Measurements from ENCODE around the gene CEP57L1.

The CEP57L1 gene

GRCh38 chr6:109095036-109095834 is at the start of gene CEP57L1:
Gene CEP57L1, plus strand, starts transcription at chr6:109095507. Its CDS starts 49,715 bp downstream, at chr6:109145222.
- DNase-seq (ENCODE audit: low read depth in 2 of 2) = peak; percentile 89 to 90

GRCh38 chr6:109048176-109048575 is 47.1 kb upstream of the CEP57L1 start:
- no peak for DNase-seq (ENCODE audit: low read depth in 2 of 2)

GRCh38 chr6:109048670-109049415 is 46.5 kb upstream of the CEP57L1 start:
- no peak for DNase-seq (ENCODE audit: low read depth in 2 of 2)

GRCh38 chr6:109050012-109050411 is 45.3 kb upstream of the CEP57L1 start:
- no peak for DNase-seq (ENCODE audit: low read depth in 2 of 2)

GRCh38 chr6:109050447-109051102 is 44.7 kb upstream of the CEP57L1 start:
- no peak for DNase-seq (ENCODE audit: low read depth in 2 of 2)

GRCh38 chr6:109051301-109052017 is 43.8 kb upstream of the CEP57L1 start:
- DNase-seq (ENCODE audit: low read depth in 2 of 2) = no peak

- no peak for DNase-seq (ENCODE audit: low read depth in 2 of 2)
Observed at GRCh38 chr6:109052018-109052651, 43.2 kb upstream of the CEP57L1 start.

GRCh38 chr6:109052852-109053251 is 42.5 kb upstream of the CEP57L1 start:
- no peak for DNase-seq (ENCODE audit: low read depth in 2 of 2)

GRCh38 chr6:109053336-109053735 is 42.0 kb upstream of the CEP57L1 start:
- DNase-seq (ENCODE audit: low read depth in 2 of 2) = no peak

GRCh38 chr6:109055771-109056235 is 39.5 kb upstream of the CEP57L1 start:
- DNase-seq (ENCODE audit: low read depth in 2 of 2) = no peak

GRCh38 chr6:109056661-109057060 is 38.6 kb upstream of the CEP57L1 start:
- DNase-seq (ENCODE audit: low read depth in 2 of 2) = no peak

GRCh38 chr6:109058620-109059019 is 36.7 kb upstream of the CEP57L1 start:
- DNase-seq (ENCODE audit: low read depth in 2 of 2) = no peak

GRCh38 chr6:109059153-109059552 is 36.2 kb upstream of the CEP57L1 start:
- no peak for DNase-seq (ENCODE audit: low read depth in 2 of 2)

- DNase-seq (ENCODE audit: low read depth in 2 of 2) = no peak
Observed at GRCh38 chr6:109059571-109060021, 35.7 kb upstream of the CEP57L1 start.

GRCh38 chr6:109060571-109060970 is 34.7 kb upstream of the CEP57L1 start:
- no peak for DNase-seq (ENCODE audit: low read depth in 2 of 2)

GRCh38 chr6:109062216-109062615 is 33.1 kb upstream of the CEP57L1 start:
- no peak for DNase-seq (ENCODE audit: low read depth in 2 of 2)

- no peak for DNase-seq (ENCODE audit: low read depth in 2 of 2)
Observed at GRCh38 chr6:109062767-109063352, 32.4 kb upstream of the CEP57L1 start.

GRCh38 chr6:109069746-109070145 is 25.6 kb upstream of the CEP57L1 start:
- no peak for DNase-seq (ENCODE audit: low read depth in 2 of 2)

GRCh38 chr6:109071125-109071917 is 24.0 kb upstream of the CEP57L1 start:
- no peak for DNase-seq (ENCODE audit: low read depth in 2 of 2)
